RPMI8226 (cell line): ENCODE measurements around the gene PSMB11.
"Not testable (repeated sequence)": the region's sequence is repeated elsewhere in the genome, so short reads cannot be mapped to it uniquely, and the experiment has no call there.

ENCODE experiments used
- DNase-seq: peaks from one replicate; pipeline ENCODE4 v3.0.0-alpha.2; 2015

Gene PSMB11, protein sequence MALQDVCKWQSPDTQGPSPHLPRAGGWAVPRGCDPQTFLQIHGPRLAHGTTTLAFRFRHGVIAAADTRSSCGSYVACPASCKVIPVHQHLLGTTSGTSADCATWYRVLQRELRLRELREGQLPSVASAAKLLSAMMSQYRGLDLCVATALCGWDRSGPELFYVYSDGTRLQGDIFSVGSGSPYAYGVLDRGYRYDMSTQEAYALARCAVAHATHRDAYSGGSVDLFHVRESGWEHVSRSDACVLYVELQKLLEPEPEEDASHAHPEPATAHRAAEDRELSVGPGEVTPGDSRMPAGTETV

DNA sequence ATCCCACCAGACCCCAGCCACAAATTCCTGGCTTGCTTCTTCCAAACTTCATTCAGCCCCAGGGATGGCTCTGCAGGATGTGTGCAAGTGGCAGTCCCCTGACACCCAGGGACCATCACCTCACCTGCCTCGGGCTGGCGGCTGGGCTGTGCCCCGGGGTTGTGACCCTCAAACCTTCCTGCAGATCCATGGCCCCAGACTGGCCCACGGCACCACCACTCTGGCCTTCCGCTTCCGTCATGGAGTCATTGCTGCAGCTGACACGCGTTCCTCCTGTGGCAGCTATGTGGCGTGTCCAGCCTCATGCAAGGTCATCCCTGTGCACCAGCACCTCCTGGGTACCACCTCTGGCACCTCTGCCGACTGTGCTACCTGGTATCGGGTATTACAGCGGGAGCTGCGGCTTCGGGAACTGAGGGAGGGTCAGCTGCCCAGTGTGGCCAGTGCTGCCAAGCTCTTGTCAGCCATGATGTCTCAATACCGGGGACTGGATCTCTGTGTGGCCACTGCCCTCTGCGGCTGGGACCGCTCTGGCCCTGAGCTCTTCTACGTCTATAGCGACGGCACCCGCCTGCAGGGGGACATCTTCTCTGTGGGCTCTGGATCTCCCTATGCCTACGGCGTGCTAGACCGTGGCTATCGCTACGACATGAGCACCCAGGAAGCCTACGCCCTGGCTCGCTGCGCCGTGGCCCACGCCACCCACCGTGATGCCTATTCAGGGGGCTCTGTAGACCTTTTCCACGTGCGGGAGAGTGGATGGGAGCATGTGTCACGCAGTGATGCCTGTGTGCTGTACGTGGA lies at the start of gene PSMB11:
PSMB11 (plus strand) TSS at position 51 of the 804 bp plus-strand sequence; CDS start at position 65, 14 bp downstream.
- no peak for DNase-seq

DNA sequence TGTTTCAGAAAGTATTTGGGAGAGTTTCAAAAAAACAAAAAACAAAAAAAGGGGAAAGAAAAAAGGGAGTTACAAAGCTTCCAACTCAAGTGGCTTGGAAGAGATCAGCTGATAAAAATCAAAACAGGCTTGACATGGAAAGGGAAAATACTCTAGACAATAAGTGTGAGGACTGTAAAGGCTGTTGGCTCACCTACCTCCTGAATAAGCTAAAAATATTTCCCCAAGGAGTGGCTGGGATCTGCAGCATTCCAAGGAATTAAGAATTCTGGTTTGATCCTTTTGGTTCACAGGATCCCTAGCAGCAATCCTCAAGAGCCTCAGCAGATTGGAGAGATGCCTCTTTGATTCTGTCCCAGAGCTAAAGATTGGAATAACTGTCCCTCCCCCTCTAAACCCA lies 48.5 kb upstream of the PSMB11 start:
- DNase-seq: no peak

DNA sequence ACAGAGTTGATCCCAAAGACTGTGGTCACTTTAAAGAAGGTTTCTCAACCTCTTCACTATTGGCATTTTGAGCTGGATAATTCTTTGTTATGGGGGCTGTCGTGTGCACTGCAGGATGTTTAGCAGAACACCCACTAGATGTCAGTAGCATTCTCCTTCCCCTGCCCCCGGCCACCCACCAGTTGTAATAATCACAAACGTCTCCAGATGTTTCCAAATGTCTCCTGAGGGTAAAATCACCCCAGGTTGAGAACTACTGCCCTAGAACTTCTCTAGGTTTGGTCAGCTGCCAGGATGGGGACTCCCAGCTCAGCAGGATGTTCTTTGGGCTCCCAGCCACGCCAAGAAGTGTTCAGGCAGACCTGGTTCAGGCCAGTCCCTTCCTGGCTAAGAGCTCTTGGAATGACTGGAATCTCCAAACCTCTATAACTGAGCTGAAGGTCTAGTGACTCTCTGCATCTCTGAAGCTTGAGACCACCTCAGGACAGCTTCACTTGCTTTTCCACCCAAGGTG lies 47.2 kb upstream of the PSMB11 start:
- DNase-seq: peak; percentile 43

DNA sequence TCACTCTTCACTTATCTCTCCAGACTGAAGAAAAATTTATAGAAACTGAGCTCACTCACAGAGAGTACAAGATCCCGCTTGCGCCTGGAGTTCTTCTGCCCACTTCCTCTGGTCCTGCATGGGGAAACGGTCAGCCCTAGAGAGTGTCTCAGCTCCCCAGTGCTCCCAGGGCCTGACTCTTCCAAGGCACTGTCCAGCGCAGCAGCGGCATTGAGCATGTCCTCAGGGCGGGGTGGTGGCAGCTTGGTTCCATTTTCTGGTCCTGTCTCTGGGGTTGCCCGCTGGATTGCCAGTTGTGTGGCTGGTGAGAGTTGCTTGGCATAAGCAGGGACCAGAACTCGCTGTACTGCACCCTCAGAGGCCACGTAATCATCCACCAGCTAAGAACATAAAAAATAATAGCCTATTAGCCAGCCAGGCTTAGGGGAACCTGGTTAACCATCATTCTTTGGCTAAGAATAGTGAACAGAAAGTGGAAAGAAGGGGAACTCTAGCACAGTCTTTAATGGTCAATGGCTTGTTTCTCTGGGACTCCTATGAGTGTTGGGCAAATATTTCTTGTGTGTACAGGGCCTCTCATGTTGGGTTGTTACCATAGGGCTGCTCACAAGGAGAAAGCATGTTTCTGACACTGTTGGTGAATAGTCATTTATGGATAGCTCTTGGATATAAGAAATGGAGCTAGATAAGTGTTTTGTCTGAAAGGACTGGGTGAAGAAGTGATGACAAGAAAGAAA lies 46.0 kb upstream of the PSMB11 start:
- no peak for DNase-seq

DNA sequence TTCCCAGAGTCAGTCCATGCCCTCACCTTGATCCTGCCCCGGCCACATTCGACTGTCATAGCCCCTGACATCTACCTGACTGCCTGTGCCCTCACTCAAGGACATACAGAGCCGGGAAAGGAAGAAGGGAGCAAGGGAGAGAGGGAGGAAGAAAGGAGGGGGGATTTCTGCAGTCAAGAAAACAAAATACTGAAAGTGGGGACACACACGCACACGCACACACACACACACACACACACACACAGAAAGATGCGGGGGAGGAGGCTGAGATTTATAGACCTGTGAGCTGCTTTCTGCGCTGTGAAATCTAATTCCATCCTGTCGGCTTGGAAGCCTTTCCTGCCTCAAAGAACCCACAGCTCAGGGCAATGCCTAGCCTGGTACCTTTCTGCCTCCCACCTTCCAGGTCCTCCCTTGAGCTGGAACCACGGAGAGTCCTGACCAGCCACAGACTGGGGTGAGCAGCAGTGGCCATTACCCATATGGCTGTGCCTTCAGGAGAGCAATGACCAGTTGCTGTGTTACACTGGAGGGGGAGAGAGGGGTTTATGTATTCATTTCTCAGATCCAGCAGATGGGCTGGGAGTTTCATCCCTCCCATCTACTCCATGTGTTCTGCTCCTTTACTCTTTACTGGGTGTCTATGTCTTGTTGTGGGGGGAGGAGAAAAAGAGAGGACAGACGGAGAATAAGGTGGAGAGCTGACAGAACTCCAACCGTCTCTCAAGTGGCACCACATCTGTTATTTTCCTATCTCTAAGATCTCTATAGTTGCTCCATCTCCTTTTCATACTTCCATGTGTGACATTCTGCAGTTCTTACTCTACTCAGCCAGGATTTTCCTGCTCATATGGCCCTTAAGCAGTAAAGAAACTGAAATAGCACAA lies 45.0 kb upstream of the PSMB11 start:
- DNase-seq: no peak

DNA sequence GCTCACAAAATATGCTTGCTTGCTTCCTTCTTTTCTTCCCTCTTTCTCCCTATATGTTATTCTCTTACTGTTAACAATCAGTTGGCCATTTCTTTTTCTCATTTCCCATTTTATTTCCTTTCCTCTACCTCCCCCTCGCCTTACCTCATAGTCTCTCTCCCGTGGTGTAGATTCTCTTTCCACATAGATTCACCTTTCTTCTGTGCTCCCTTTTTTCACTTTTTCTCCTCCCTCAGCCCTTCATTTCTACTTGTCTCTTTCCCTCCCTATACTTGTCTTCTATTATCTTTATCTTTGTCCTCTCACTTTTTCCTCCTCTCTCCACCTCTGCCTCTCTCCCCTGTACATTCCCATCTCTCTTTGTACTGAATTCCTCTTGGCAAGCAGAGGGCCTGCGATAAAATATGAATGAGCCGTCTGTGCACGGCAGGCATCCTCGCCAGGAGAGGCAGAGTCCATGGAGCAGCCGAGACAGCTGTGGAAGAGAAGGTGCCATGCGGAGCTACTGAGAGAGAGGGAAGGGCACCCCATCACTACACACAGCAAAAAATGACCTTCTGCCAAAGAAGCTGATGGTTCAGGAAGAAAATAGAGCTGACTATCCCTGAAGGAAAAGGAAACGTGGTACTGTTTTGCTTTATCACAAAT lies 44.2 kb upstream of the PSMB11 start:
- no peak for DNase-seq

DNA sequence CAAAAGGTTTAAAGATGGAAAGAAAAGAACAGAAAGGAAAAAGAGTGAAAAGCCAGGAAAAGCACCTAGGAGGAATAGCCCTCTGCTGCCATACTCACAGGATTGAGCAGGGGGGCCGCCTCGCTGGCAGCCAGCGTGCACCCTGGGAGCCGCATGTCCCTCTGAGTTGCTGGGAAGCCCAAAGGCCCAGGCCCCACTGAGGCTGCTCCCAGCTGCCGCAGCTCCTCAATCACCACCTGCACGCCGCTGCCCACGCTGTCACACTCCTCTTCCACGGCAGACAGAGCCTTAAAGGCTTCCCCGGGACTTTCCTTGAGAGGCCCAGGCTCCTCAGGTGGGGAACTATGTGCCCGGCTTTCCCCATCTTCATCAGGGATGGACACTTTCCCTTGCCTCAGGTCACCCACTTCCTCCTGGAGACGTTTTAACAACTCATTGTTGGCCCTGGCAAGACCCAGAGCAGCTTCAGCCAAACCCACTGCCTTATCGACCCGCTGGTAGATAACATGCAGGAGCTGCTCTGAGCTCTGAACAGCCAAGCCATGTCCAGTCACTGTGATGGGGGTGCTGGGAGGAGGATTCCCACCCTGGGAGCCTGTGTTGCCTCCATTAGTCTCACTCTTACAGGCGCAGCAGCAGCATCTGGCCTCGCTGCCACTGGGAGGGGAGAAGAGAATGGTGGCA lies 43.5 kb upstream of the PSMB11 start:
- no peak for DNase-seq

DNA sequence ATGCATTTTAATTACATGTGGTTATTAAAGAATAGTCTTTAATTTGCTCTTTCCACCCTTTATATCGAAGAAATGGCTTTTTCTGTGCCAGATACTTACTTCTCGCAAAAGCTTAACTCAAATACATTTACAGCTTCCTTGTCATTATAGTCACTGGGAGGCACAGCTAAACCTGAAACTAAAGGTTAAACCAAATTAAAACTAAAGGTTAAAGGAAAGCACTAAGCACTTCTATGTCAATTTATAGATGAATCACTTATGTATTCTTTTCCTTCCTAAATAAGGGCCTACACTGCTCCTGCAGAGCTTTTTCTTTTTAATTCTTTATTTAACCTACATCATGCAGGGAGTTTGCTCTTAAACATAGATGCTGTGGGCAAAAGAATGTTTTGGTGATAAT lies 41.2 kb upstream of the PSMB11 start:
- no peak for DNase-seq

DNA sequence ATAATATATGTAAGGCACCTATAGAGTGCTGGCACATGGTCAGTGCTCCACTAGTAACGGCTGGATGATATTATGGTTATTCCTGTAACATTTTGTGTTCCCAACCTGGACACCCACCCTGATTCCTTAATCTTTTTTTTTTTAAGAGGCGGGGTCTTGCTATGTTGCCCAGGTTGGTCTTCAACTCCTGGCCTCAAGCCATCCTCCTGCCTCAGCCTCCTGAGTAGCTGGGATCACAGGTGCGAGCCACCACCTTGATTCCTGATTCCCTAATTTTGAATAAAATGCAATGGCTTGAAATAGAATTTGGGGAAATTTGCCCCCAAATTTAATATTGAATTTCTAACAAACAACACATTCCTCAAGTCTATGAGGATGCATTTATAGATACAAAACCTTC lies 39.4 kb upstream of the PSMB11 start:
- no peak for DNase-seq

DNA sequence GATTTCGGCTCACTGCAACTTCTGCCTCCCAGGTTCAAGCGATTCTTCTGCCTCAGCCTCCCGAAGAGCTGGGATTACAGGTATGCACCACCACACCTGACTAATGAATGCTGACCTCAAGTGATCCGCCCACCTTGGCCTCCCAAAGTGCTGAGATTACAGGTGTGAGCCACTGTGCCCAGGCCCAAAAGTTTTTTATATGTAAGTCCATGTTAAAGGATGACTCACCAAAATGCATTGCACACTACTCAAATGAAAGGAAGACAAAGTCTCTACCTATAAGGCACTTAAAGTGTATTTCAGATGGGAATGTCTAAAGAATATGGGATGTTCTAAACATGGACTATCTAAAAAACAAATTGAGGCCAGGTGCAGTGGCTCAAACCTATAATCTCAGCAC lies 37.7 kb upstream of the PSMB11 start:
- not testable (repeated sequence) for DNase-seq

DNA sequence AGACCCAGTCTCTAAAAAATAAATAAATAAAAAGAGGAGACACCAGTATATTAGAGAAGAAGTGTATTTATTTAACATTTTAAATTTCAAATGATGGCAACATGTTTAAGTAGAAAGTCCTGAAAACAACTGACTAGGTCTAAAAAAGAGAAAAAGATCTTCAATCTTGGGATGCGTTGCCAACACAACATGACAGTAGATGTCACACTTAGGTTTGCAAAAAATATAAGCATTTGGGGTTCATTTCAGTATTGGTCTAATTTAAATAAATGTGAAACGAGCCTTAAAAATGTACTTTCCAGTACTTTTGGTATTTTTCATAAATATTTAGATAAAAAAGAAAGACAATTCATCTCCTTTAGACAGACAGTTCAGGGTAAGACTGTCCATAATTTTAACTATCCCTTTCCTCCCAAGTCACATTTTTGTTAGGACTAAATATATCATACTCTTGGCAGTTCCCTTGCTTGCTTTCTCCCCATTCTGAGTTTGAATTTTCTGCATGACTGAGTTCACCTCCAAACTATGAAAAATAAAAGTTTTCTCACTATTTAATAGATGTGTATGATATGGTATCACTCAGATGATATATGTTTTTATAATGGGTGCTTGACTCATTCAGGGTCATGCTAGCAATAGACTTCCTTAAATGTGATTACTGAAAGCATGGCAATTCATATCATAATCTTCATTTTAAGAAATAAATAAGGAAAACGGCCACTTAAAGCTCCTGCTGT lies 36.4 kb upstream of the PSMB11 start:
- DNase-seq: no peak

DNA sequence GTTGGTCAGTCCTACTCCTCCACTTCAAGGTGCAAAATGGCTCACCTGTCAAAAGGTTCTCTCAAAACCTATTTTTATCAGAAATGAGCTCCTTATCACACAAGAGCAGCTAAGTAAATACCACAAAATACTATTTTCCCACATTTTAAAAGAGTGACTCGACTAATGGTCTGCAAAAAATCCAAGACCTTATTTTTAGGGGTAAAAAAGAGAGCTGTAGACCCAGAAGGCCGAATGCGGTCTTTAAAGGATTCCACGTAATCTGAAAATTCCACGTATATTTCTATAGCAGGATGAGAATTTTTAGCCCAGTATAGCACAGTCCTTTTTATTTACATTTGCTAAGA lies 35.9 kb upstream of the PSMB11 start:
- DNase-seq: no peak

DNA sequence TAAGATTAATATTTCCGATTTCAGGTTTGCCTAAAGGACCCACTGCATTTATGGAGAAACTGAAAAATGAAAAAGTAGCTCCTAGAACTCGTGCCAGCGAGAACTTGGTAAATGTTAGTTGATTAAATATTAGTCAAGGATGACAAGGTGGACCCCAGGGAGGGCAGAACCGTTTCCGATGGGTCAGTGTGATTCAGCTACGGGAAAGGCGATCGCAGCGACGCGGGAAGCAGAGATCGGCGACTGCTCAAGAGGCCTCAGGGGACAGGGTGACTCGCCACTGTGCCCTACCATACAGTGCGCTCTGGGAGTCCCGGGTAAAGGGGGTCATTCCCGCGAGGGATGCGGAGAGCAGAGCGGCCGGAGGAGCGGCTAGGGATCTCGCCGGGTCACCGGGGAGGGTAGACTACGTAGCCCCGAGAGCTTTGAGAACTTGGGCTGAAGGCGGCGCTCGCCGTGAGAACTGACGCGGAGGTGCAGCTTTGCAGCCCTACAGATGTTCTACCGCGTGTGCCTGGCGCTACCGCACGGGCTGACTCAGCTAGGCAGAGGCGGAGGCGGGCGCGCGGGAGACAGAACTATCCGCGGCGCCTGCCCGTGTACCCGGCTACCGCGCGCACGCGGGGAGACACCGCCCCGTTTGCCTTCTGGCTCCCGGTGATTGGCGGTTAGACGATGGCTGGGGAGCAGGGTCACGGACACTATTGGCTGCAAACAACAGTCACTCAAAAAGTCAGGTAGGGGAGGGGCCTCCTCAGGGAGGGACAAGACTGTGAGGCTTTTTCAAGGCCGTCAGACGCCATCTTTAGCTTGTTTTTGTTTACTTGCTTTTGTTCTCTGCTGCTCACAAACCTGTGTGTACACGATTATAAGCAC lies 35.2 kb upstream of the PSMB11 start:
- peak; percentile 96 for DNase-seq

DNA sequence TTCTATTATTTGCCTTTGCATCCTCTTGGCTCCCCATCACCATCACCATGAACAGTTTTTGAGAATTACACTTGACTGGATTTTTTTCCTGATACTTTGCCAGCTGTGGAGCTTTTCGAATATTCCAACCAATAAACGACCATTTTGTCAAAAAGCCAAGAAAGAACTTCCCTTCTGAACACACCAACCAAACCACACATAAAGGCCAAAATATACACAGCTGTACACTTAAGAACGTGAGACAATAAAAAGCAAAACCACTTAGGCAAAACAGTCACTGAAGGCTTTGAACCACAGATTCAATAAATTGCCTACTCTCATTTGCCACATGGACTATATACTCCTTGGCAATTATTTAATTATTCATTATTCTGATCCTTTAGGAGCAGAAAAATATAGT lies 33.2 kb upstream of the PSMB11 start:
- DNase-seq: peak; percentile 35

DNA sequence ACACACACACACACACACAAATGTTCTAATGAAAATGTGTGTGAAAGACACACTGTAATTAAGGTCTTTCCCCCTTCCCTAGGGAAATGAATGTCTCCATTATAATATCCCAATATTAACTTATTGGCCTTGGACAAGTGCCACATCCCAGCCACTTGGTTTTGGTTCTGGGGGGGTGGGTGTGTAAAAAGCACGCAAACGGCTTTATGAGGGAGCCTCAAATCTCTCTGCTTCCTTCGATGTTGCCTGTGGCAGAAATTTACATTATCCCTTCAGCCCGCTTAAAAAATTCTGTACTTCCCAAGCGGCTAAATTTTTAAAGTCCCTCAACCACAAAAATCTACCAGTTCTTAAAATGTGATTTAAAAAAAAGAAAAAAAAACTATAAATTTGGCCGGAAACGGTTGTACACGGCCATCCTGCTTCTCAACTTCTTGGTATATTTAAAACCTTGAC lies 32.5 kb upstream of the PSMB11 start:
- DNase-seq: peak; percentile 19

DNA sequence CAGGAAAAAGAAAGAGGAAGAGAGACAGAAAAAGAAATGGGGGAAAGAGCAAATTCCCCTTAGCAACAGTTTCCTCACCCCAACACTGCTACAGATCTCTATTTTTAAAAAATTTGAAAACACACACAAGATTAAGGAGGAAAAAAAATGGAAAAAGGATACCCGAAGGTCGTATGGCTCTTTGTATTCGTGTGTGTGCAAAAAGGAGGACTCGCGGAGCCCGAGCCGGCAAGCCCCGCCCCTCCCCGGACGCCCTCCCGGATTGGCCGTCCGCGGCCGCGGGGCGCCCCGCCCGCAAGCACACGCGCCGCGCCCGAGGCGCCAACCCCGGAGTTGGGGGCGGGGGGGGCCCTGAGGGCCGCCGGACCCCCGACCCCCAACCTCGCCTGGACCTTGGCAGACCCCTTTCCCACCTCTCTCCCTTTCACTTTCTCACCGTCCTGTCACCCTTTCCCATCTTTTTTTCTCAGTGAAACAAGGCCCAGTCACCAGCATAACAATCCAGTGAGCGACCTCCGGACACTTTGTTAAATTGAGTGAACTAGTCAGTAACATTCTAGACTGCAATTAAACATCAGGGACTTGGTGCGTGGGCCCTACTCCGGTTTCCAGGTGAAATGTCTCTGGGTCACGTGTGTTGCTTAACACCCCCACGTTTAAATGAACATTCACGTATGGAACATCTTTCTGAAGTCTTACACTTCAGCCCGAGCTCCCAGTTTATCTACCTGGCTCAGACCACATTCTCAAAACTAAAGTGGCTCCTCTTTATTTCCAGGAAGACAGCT lies 31.9 kb upstream of the PSMB11 start, which contains the start of gene C14orf93:
C14orf93 (minus strand) TSS at position 205 of the 788 bp plus-strand sequence. CDS start 11,120 bp downstream, outside the sequence.
- DNase-seq: peak; percentile 77

DNA sequence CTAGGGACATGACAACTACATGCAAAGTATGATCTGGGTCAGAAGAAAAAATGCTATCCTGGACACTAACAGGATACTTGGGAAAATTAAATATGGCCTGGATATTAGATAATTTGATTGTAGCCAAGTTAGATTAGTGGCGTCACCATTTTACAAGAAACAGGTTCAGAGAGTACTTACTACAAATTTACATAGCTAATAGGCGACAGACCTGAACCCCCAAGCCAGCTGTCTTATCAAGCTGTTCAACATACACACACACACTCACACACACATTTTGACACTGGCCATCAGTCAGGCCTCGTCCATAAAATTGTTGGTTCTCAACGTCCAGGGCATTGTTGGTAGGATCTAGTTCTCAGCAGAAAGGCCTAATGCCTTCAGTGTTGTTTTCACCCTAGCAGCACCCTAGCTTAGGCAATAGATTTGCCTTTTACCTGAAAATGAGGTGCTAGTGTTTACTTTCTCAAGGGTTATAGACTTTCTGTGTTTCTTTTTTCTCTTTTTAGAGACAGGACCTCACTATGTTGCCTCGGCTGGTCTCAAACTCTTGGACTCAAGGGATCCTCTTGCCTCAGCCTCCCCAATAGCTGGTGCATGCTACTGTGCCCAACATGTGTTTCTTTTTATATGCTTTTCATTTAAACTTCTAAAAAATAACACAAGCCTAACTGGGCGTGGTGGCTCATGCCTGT lies 28.8 kb upstream of the PSMB11 start:
- DNase-seq: no peak

DNA sequence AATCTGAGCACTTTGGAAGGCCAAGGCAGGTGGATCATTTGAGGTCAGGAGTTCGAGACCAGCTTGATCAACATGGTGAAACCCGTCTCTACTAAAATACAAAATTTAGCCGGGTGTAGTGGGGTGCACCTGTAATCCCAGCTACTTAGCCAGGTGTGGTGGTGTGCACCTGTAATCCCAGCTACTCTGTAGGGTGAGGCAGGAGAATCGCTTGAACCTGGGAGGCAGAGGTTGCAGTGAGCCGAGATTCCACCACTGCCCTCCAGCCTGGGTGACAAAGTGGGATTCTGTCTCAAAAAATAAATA lies 28.3 kb upstream of the PSMB11 start:
- DNase-seq: not testable (repeated sequence)
